ENCODE data around the gene STRN.
A peak's percentile ranks its signal among the peaks of the same experiment; 100 is the strongest.
"Not testable (repeated sequence)": the region's sequence is repeated elsewhere in the genome, so short reads cannot be mapped to it uniquely, and the experiment has no call there.

Gene STRN

GRCh38 chr2:36906277-36906676, 60.1 kb downstream of the STRN start:
- no peak for DNase-seq

GRCh38 chr2:36904636-36905035, 61.7 kb downstream of the STRN start:
- no peak for DNase-seq

GRCh38 chr2:36902385-36903120, 63.8 kb downstream of the STRN start:
- no peak for DNase-seq

GRCh38 chr2:36892805-36893204, 73.5 kb downstream of the STRN start:
- DNase-seq: no peak

DNA sequence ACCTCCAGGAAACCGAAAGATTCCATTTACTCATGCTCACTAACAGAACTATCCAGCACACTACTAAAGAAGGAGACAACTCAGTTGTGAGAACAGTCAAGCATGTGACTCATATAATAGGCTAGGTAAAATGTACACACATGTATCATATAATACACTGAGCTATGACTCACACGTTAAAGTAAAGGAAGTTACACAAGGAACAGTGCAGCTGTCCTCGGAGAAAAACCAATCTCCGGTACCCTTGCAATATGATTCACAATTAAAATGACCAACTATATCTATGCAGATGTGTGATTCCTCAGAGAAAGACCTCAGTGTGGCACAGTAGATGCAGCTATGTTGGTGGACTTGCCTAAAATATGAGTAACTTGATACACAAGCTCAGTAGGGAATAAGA, 76.5 kb downstream of the STRN start:
- peak; percentile 70 for DNase-seq

- not testable (repeated sequence) for DNase-seq
Measured at GRCh38 chr2:36887095-36887494, 79.2 kb downstream of the STRN start.

- no peak for DNase-seq
Measured at GRCh38 chr2:36886664-36887063, 79.7 kb downstream of the STRN start.

DNA sequence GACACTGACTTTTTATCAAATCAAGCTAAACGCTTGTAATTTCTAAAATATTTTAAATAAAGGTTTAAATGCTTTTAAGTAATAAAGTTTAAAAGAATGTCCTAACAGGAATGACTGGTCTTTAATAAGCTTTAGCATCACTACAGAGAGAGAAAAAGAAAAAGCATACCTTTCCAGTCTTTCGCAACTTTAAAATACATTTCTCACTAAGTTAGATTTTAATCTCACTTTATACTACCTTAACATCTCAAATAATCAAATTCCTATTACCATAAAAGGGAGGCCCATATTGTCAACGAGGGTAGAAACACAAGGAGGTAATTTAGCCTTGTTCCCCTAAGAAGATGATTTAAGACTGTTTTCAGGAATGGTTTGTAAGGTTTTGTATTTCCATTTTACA, 80.7 kb downstream of the STRN start:
- DNase-seq: no peak

DNA sequence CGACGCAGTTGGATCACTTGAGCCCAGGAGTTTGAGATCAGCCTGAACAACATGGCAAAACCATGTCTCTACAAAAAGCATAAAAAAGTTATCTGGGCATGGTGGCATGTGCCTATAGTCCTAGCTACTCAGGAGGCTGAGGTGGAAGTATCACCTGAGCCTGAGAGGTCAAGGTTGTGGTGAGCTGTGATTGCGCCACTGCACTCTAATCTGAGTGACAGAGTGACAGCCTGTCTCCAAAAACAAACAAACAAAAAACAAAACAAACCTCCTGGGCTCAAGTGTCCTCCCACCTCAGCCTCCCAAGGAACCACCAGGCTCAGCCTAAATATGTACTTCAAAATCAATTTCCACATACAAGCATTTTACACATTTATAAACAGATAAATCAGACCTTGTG, 83.8 kb downstream of the STRN start:
- no peak for DNase-seq

DNA sequence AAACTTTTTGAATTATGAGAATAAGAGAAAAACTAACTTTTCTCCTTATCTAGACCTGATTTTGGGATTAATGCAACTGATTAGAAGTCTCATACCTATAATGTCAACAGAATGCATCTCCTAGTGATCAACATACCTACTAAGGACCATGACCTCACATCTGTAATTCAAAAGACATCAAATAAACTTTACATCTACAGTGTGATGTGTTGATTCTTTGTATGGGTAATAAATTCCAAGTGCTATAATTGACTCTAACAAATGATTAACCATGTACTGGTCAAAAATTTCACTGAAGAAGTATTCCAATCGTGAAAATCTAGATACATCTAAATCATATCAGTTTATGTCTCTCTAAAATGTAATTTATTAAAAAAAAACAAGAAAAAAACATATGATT, 84.5 kb downstream of the STRN start:
- DNase-seq: no peak

DNA sequence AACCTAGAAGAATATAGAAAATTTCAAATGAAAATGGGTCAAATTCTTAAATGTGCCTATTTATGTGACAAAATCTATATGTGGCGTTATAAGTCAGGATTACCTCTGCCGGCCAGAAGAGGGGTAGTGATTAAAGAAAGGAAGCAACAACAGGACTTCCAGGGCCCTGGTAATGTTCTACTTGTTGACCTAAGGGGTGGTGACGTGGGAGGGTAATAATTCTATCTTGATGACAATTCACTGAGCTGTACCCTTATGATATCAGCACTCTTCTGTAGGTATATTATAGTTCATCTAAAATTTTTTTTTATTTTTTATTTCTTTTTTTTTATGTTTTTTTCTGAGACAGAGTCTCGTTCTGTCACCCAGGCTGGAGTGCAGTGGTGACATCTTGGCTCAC, 87.9 kb downstream of the STRN start:
- no peak for DNase-seq

DNA sequence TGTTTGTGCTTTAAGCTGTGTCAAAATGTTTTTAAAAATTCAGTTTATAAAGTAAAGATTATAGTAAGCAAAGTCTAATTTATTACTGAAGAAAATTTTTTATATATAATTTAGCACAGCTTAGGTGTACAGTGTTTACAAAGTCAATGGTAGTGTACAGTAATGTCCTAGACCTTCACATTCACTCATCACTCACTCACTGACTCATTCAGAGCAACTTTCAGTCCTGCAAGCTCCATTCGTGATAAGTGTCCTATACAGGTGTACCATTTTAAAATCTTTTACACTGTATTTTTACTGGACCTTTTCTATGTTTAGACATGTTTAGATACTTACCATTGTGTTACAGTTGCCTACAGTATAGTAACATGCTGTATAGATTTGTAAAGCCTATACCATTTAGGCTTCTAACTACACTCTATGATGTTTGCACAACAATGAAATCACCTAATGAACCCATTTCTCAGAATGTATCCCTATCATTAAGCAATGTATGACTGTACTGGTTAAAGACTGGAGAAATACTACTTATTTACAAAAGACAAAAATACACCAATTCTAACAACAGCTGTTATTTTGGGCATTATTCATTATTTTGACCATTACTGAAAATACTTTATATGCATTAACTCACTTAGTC, 95.1 kb downstream of the STRN start:
- DNase-seq: peak; percentile 44

DNA sequence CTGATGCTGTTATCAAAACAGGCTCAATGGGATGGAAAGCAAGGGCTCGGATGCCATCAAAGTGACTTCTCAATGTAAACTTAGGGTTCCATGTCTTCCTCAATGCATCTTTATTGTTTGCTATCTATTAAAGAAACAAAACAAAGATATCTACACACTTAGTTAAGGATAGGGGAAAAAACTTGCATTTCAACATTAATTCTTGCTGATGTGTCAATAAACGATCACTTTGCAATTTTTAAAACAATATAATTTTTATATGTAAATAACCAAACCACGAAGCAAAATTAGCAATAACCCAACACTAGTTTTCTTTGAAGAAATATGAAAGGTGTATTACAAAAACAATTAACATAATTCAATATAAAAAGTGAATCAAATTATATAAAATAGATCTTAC, 96.7 kb downstream of the STRN start:
- DNase-seq: no peak

DNA sequence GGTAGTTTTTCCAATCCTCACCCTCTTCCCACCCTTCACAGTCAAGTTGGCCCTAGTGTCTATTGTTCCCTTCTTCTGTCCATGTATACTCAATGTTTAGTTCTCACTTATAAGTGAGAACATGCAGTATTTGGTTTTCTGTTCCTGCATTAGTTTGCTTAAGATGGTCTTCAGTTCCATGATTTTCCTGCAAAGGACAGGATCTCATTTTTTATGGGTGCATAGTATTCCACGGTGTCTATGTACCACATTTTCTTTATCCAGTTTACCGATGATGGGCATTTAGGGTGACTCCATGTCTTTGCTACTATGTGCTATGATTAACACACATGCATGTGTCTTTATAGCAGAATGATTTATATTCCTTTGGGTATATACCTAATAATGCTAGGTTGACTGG, 104.4 kb downstream of the STRN start:
- DNase-seq: no peak

DNA sequence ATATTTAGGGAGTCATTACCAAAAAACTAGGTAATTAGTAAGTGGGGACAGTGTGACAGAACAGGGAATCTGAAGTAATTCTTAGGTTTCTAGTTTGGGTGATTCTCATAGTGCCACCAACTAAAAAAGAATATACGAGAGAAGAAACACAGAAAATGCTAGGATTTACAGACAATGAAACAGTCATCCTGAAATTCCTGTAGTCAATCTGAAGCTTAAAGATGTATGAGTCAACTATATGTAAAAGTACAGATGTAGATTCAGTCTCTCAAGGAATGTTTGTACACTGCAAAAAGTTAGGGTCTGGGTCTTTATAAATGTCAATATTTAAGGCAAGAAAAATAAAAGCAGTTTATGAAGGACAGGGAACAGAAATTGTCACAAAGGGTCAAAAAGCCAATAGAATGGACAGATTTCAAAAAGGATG, 107.0 kb downstream of the STRN start:
- DNase-seq: peak; percentile 29

DNA sequence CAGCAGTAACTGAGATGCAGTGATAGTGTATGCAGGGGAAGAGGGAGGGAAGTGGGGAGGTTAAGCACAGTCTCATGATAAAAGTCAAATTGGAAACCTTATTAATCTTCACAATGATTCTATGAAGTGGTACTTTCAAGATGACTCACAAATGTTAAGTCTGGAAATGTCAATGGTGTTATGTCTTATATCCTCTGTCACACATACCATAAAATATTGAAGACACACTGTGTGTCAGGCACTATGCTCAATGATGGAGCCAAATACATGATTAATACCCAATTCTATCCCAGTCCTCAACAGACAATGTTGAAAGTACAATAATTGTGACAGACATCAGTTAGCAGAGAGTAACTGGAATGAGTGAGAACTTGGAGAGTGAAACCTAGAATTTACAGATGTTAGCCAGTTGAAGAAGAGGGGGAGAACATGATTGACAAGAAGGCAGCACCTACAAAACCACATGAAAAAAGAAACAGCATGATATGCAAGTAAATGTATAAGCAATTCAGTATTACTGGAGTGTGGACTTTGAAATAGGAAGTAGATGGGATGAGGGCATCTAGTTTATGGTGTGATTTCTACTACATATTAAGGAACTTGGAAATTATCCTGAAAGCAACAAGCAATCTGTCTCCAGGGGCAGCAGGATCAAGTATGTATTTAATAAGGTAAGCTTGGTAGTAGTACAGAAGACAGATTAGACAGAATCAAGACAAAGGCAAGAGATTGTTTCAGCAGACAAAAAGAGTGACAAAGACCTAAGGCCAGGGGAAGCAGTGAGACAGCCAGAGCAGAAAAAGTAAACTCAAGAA, 107.6 kb downstream of the STRN start:
- DNase-seq: peak; percentile 27

DNA sequence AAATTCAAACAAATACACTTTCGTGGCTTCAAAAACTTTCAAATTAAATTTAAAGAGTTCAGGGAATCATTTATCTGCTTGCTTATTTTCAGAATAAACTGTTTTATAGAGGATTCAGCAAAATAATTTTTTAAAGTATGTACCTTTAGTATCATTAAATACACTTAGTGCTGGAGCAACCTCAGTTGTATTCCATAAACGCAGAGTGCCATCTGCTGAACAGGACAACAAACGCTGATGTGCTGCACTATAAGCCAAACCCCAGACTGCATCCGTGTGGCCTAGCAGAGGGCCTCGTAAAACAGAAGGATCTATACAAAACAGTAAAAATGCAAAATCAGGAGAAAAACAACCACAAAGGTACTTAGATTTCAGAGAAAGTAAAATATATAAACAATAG, 108.6 kb downstream of the STRN start:
- no peak for DNase-seq

GRCh38 chr2:36855429-36855828, 110.9 kb downstream of the STRN start:
- DNase-seq: no peak

GRCh38 chr2:36854241-36854640, 112.1 kb downstream of the STRN start:
- no peak for DNase-seq

DNA sequence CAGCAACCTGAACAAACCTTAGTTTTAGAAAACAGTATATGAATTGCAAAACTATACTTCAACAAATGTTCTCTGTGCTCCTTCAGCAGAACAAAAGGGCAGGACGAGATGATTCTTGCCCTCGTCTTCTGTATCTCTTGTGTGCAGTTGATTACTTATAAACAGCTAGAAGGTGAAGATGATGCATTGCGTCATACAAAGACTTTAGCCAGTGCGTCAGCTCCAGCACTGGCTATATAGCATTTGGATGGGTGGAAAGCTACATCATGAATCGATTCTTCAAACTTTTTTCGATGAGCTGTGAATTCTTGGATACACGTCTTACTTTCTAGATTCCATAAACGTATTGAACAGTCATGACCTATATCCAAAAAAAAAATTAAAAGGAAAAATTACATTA, 117.1 kb downstream of the STRN start:
- no peak for DNase-seq

- no peak for DNase-seq
Measured at GRCh38 chr2:36843838-36844237, 122.5 kb downstream of the STRN start.

GRCh38 chr2:36839976-36840617, 126.2 kb downstream of the STRN start:
- no peak for DNase-seq

GRCh38 chr2:36834731-36835524, 131.4 kb downstream of the STRN start:
- no peak for DNase-seq
